ENCODE data around the gene CERS3. TPM values are rescaled to one million over a fixed set of nuclear protein-coding genes. Genes with fewer than 3 reads are reported as not detected.

Gene CERS3
- under 1 TPM in 3 of 4 donors, not detected in 1; 0.06 to 0.38 (median 0.09) TPM for polyA plus RNA-seq (ENCODE audit: insufficient read length in 4 of 4)

DNA sequence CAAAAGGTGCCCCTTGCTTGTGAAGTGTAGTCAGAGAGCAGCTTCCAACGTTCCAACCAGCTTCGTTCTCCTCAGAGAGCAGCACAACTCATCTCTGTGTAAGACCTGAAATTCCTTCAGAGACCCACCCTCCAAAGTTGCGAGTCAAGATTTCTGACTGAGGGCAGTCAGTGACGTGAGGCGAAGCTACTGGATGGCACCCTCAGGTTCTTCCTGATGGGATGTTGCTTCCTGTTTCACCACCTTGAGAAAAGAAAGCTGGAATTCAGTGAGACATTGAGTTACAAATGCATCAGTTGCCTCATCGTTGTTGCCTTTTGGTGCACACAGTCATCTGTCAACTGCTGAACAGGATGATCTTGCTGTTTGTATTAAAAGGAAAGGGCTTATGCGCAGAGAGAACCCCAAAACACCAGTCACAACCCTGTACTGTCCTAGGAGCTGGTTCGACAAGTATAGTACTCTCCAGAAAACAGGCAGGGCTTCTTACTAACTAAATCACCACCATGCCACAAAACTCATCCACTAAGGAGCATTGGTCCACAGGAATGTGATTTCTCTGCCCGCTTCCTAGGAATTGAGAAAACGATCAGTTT, at the start of gene CERS3:
CERS3 (minus strand) TSS at position 118 of the 596 bp plus-strand sequence. CDS start 27,101 bp downstream, outside the sequence.
- DNase-seq (ENCODE audit: low read depth in 4 of 4, low spot score in 2 of 4) = no peak

DNA sequence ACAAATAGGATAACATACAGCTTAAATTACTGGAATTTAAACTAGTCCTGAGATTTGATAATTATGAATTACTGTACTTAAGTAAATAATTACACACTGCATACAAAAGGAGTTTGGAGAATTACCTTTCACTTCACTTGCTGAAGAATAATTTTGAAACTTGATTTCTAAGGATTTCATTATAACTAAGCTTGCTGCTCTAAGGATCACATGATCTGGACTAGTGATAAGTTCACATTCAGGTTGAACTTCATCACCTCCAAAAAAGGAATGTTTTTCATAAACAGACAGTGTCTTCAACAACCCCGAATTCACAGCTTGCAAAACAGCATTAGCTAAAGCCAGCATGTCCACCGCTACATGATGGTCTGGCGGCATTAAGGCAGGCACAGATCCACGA, 44.8 kb upstream of the CERS3 start:
- no peak for DNase-seq (ENCODE audit: low read depth in 4 of 4, low spot score in 2 of 4)

DNA sequence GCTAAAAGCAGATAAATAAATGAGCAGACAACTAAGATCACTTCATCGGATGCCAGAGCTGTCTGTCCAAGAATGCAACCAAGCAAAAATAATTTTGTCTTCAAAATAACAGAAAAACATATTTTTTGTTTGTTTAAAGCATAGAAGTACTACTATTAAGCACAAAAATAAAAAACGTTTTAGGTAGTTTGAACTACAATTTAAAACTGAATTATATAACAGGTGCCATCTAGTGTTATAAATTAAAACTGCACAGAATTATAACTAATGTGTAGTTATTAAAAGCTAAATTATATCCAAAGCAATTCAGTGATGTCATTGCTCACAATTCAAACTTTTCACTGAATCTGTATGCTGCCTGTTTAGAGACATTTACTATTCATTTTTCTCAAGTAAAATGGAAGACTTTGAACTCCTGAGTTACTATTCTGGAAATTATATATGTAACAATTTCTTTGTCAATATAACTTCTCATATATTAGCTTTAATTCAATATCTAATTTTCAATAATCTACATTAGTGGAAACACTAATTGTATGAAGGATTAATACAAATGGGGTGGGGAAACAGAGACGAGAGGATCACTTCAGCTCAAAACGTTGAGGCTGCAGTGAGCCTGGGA, 43.7 kb upstream of the CERS3 start:
- no peak for DNase-seq (ENCODE audit: low read depth in 4 of 4, low spot score in 2 of 4)

DNA sequence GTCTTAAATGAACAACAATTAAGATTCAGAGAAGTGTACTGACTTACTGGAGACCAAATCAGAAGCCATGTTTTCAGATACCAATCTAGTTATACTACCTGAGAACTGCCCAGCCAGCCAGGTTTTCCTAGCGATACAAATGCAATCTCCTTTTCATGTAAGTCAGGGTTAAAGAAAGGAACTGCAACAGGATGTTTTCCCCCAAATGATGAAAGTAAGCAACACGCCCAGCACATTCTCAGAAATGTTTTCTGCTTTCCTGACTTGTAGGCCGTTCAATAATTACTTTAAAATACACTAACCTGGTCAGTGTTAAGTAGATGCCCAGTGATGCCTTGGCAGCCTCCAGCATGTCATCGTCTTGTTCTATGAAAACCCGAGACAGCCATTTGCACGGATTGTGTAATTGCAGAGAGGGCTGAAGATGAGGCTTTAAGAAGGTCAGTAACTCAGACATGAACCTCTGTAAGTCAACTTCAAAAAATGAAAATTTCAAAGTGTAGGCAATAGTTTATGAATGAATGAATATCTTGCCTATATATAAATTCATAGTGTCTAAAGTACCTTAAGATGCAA, 42.9 kb upstream of the CERS3 start:
- no peak for DNase-seq (ENCODE audit: low read depth in 4 of 4, low spot score in 2 of 4)

DNA sequence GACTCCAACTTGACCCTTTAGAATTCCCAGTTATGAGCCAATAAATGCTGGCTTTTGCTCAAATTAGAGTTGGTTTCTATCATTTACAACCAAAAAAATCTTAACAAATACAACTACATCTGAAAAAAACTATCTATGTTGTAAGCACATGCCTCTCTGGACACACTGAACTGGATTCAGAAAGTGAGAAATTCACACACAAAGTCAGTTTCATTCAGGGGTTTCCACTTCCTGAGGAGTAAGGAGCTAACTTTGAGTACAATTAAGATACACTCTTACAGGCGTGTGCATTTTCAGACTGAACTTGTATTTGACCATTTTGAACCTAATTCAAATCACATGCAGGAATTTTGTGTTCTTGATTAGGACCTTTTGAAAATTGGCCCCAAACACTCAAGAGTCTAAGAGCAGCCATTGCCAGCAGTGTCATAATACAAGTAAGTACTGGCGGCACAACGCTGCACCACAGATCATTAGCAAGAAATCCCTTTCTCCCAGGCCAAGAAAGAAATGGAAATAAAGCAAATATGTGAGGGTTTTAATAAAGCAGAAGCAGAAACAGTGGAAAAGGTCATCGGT, 42.1 kb upstream of the CERS3 start:
- no peak for DNase-seq (ENCODE audit: low read depth in 4 of 4, low spot score in 2 of 4)

DNA sequence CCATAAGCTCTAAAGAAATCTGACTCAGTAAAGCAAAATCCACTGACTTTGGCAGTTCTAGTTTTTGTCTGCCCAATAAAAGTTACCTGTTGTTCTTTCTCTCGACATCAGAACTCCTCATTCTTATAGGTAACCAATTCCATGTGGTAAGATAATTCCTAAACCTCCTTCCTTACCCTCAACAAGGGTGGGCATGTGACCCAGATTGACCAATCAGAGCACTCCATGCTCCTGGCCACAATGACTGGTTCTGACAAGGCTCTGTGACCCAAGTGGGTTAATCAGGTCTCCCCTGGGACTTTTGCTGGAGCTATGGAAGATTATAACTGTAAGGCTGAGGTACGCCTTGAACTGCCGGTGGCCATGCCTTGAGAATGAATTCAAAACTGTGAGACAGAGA, 41.5 kb upstream of the CERS3 start:
- no peak for DNase-seq (ENCODE audit: low read depth in 4 of 4, low spot score in 2 of 4)

DNA sequence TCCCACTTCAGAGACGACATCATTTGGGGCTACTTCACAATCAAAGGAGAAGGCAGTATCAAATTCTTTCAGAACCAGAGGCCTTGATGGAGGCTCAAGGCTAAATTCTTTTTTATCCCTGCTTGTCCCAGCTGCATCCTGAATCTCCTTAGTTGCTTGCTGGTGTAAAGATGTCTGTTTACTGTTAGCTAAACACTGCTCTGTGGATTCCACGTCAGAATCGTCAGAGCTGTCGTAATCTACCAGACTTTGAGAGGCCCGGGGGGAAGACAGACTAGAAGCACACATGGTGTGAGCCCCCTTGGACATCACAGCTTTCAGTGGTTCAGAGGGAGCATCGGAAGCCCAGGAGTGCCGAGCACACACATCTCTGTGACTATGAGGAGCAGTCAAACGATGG, 40.6 kb upstream of the CERS3 start:
- DNase-seq (ENCODE audit: low read depth in 4 of 4, low spot score in 2 of 4) = no peak

DNA sequence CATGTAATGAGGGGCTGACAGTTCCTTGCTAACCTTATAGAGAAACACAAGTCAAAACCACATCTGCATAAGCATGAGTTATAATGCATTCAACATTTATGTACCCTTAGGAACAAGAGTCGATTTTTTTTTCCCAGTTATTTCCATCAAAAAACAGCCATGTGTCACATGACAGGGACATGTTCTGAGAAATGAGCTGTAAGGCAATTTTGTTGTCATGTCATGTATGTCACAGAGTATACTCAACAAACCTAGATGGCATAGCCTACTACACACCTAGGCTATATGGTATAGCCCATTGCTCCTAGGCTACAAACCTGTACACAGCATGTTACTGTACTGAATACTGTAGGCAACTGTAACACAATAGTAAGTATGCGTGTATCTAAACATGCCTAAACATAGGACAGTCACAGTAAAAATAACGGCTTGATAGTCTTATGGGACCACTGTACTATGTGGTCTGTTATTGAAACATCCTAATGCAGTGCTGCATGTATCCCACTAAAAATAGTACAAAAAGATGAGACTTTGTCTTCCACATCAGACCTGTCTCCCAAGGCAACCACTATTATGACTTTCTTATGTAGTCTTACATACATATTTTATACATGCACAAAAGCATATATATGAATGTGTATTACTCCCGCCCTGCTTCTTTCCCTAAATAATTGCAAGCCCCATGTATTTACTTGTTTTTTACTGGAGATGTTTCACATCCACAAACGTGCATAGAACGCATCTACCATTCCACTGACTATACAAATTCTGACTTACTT, 38.3 kb upstream of the CERS3 start:
- no peak for DNase-seq (ENCODE audit: low read depth in 4 of 4, low spot score in 2 of 4)

DNA sequence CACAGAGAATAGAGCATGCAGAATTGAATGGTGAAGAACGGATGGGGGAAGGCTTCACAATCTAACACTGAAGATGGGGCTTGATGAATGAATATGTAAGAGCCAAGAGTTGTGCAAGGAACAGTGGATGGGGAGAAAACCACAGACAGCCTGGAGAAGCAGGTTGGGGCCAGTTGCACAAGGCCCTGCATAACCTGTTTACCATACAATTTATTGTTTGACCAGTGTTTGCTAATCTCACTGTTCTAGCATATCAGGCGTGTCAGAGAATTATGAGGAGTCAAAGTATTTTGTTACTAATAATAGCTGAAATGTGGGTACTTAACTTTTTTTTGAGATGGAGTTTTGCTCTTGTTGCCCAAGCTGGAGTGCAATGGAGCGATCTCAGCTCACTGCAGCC, 36.8 kb upstream of the CERS3 start:
- no peak for DNase-seq (ENCODE audit: low read depth in 4 of 4, low spot score in 2 of 4)

DNA sequence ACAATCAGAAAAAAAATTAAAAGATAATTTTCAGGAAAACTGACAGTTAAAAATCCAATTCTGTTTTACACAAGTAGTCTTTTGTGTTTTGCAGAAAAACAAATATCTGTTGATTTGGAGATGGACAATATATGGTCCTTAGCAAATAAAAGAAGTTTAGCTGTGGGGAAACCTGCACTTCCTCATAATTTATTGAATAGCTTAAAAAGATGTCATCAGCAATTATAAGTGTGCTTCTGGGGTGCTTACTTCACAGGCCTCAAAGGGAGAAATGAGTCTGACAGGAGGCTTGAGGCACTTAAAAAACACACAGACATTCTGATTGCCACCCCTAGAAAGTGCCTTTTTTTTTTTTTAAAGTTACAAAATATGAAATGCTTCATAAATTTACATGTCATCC, 31.6 kb upstream of the CERS3 start:
- no peak for DNase-seq (ENCODE audit: low read depth in 4 of 4, low spot score in 2 of 4)

DNA sequence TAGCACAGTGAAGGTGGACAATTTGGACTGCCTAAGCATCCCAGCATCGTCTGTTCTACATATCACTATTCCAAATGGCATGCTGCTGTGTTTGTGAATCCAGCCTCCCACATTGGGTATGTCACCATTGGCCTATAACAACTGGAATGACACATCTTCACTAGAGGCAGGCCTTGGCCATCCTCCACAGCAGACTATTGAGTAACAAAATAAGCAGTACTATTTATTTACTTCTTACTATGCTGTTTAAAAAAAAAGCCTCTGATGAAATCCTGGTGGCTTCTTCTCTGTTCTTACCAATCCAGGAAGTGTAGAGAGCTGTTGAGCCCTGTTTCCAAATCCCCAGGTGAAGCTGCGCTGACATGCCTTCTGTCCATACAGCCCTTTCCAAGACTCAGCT, 30.6 kb upstream of the CERS3 start:
- no peak for DNase-seq (ENCODE audit: low read depth in 4 of 4, low spot score in 2 of 4)

DNA sequence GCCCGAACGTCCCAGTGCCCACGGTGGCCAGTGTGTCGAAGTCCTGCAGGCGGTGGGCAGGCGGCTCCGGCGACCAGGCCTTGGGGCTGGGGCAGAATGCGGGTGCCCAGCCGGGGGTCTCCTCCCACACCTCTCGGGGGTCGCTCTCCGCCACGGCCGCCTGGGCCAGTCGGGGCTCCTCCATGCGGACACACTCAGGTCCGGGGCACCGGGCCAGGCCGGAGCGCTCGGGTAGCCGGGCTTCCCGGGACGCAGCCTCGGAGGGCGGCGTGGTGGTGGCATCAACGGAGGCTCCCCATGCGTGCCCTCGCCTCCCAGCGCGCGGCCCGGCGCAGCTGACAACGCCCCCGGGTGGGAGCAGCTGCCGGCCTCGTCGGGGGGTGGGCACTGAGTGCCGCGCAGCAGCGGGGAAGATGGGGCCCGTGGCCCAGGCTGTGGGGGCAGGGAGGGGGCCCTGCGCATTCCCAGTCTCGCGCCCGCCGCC, 30.1 kb upstream of the CERS3 start:
- no peak for DNase-seq (ENCODE audit: low read depth in 4 of 4, low spot score in 2 of 4)

DNA sequence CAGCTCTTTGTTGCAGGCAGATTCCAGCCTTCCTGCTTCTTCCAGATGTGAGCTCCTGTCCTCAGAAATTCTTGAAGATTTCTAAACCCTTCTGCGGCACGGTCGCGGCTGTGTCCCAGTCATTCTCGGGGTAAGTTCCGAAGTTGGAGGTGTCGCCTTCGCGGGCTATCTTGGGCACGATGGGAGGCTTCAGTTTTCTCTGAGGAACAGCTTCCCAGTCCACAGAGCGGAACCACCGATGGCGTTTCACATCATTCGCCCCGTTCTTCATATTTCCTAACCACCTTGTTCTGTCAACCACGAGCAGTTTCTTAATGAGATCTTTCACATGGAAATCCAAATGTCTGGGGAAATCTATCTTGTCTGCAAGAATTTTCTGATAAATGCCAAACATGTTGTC, 24.7 kb upstream of the CERS3 start:
- no peak for DNase-seq (ENCODE audit: low read depth in 4 of 4, low spot score in 2 of 4)

DNA sequence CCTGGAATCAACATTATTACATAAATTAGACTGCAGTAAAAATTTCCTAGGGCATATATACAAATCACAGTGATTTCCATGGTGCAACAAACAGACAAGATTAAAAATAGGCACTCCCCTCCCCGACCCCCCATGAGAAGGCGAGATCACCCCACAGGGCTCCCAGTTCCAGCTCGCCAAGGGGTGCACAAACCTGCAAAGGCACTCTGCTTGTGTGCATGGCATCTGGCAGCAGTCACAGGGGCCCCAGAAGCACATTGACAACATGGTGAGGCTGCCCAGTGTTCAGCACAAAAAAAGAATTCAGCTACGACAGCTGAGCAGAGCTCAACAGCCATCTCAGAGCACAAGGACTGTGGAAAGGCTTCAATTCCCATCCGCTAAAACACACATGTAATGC, 19.2 kb upstream of the CERS3 start:
- no peak for DNase-seq (ENCODE audit: low read depth in 4 of 4, low spot score in 2 of 4)

DNA sequence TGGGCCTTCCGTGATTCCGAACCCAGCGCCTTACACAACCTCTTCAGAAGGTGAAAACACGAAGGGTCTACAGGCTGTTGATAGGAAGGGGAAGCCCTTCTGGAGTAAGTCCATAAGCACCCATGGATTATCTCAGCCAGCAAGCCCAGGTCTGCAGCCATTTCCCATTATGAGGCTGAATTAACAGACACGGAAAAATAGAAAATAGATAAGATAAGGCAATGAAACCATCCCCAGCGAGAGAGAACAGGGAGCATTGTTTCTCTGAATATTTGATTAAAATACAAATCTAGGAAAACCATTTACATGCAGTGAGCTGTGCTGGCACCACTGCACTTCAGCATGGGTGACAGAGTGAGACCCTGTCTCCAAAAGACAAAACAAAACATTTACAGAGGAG, 16.2 kb upstream of the CERS3 start:
- DNase-seq (ENCODE audit: low read depth in 4 of 4, low spot score in 2 of 4) = no peak

DNA sequence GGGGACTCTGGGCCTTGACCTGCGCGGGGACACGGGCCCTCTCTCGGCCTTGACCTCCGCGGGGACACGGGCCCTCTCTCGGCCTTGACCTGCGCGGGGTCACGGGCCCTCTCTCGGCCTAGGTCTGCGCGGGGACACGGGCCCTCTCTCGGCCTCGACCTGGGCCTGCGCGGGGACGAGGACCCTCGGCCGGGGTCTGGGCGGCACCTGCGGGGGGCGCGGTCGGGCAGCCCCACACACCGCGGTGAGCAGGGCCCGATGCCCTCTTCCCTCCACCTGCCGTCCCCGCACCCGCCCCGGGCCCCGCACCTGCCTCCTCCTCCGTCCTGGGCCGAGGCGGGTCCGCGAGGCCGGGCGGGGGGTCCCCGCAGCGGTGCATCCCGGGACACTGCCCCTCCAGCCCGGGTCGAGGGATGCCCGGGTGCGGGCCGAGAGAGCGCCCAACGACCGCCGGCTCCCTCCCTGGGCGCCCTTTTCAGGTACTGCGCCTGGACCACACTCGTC, 15.6 kb upstream of the CERS3 start:
- DNase-seq (ENCODE audit: low read depth in 4 of 4, low spot score in 2 of 4) = no peak

DNA sequence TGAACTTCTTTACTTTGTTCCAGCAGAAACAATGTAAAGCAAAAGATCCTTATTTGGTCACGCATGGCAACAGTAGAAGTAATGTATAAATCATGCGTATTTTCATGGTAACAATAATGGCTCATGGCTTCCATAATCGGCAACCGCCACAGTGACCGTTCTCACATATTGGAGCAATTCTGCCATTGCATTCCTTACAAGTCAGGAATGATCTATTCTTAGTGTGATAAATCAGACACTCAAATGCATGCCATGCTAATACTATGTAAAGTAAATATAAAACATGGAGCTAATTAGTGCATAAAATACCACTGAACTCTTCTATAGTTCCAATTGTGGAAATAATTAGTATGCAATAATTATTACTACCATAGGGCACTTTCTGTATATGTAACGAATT, 13.5 kb upstream of the CERS3 start:
- no peak for DNase-seq (ENCODE audit: low read depth in 4 of 4, low spot score in 2 of 4)

DNA sequence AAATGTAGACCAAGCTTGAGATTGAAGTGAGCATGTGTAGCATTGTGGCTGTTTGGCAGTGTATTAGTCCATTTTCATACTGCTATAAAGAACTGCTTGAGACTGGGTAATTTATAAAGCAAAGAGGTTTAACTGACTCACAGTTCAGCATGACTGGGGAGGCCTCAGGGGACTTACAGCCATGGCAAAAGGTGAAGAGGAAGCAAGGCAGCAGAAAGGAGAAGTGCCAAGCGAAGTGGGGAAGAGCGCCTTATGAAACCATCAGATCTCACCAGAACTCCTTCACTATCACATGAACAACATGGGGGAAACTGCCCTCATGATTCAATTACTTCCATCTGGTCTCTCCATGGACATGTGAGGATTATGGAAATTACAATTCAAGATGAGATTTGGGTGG, 8.6 kb upstream of the CERS3 start:
- no peak for DNase-seq (ENCODE audit: low read depth in 4 of 4, low spot score in 2 of 4)

DNA sequence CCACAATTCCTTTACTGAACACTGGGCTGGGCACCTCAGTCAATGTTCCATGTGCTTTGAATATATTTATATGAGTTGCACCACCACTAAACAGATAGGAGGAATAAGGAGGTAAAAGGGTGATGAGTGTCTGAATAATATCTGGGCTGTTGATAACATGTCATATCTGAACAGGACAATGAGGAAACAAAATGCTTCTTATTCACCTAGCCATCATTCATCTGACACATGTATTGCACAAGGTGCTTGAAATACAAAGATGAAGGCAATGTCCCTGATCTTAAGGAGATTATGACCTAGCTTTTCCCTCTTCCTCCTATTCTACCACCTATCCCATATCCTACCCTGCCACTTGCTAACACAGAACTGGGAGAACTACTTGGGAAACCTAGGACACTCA, 8.0 kb upstream of the CERS3 start:
- no peak for DNase-seq (ENCODE audit: low read depth in 4 of 4, low spot score in 2 of 4)

DNA sequence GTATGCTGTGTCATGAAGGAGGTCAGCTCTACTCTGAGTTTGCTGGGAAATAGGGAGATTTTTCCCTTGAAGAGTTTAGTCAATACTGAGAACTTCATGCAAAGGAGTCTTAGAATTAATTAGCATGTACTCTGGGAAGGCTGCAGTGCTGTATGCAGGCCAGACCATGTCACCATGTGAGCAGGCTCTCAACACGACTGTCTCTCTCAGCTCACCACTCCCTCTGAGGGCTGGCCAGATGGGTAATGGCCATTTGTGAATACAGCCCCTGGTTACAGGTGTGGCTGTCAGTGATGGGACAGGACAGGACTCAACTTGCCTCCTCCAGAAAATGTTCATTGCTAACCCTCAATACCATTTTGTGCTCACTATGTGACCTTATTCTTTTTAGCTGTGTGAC, 5.1 kb upstream of the CERS3 start:
- DNase-seq (ENCODE audit: low read depth in 4 of 4, low spot score in 2 of 4) = no peak

DNA sequence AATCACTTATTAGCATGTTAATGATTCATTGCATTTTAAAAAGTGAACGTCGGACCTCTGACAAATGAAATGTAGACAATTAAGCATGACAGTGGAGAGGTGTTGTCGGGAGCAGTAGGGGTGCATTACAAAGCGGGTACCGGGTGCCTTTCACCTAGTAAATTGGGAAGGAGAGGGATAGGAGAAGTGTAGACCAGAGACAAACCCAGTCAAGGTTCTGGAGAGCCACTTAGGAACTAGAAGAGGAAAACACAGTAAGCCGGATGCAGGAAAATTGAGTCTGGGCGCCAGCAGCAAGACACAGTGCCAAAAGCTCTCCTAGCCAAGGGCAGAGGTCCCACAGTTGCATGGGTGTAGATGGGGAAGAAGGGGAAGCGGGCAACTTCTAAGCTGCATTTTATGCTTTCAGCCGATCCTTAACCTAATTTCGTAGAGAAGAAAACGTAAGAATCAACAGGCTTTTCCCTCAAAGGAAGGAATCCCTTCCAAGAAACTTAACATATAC, 3.1 kb upstream of the CERS3 start:
- DNase-seq (ENCODE audit: low read depth in 4 of 4, low spot score in 2 of 4) = no peak
